HS-5 (cell line): ENCODE measurements around the gene KERA.

Source experiments
- DNase-seq: peaks from one replicate; pipeline ENCODE4 v3.0.0-alpha.2; 2012; ENCODE audit warnings: low read depth

The KERA gene

GRCh38 chr12:91073426-91073825, 15.6 kb upstream of the KERA start:
- DNase-seq: no peak

GRCh38 chr12:91072931-91073330, 15.1 kb upstream of the KERA start:
- no peak for DNase-seq

GRCh38 chr12:91070936-91071335, 13.1 kb upstream of the KERA start:
- DNase-seq: no peak

DNA sequence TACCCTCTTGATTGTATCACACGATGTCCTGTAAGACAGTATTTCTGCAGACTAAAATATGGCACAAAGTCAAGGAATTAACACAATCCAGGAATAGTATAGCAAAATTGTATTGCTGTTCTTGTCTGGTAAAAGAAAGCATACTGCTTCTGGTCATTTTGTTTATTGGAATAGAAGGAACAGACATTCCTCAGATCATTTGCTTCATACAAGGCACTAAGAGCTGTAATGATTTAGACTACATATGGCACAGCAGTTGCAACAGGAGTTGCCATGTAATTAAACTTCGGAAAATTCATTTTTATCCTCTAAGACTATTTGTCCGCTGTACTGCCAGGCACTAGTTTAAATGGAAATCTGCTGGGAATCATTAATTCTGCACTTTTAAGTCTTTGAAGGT, 7.6 kb upstream of the KERA start:
- DNase-seq: no peak

- DNase-seq: no peak
Observed at GRCh38 chr12:91064640-91065039, 6.8 kb upstream of the KERA start.

GRCh38 chr12:91061091-91061490, 3.3 kb upstream of the KERA start:
- DNase-seq: no peak

GRCh38 chr12:91059211-91059610, 1.4 kb upstream of the KERA start:
- no peak for DNase-seq

DNA sequence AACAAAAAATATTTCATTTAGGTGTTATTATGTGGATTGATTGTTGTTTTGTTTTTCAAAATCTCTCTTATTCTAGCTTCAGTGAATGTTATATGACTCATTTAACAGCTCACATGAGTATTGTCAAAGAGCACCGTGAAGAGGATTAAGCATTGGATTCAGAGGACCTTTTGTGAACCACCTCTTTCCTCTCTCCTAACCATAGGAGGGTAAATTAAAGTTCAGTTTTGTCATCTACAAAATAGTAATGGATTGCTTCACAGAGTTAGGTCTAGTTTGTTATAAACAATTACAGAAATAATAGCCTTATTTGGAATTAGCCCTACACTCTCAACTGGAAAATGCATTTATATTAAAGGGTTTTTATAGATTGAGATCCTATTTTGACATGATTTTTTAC, 962 bp upstream of the KERA start:
- no peak for DNase-seq

DNA sequence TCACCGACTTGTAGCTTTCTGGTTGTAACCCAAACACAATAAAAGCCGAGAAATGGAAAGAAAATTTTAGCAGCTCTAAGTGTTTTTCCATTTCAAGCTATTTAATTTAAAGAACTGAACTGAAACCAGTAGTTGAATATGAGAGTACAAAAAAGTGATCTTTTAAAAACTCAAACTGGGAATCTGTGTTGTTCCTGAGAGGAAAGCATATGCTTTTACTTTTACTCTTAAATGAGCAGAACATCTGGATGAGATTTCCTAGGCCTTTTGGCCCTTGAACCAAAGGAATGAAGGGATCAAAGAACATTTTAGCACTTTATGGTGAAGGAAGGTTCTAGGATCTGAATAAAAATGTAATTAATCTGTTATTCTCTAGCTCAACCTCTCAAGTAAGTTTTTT, 1.3 kb downstream of the KERA start:
- no peak for DNase-seq

DNA sequence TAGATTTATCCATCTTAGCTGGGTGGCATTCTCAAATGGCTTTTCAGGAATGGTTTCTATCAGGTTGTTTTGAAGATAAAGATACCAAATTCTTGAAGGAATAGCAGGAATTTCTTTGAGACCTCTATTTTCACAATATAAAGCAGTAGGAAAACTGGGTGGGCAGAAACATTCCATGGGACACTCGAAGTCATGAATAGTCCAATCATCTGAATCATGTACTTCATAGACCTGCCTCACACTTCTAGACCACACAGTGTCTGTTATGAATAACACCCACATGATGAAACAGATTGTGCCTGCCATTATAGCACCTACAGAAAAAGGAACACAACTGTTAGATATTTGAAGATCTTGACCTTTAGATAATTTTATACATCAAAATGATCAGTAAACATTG, 1.8 kb downstream of the KERA start:
- DNase-seq: no peak

- peak; percentile 13 for DNase-seq
Observed at GRCh38 chr12:91053951-91054715, 3.7 kb downstream of the KERA start.

GRCh38 chr12:91052026-91052425, 5.8 kb downstream of the KERA start:
- no peak for DNase-seq

DNA sequence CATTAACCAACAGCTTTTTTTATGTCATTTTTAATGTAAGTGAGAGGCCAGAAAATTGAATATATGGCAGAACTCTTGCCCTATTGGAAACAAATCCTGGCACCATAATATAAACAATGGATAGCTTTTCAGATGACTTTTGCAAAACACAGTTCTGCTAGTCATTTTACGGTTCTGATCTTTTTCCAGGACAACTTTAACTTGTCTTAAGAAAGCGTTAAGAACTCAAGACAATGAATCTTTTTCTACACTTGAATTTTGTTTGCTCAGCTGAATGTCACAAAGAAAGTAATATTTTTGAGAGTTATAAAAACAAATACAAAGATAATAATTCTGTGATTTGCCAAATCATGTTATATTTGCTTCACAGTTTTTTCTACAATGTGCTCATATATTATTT, 13.2 kb downstream of the KERA start:
- no peak for DNase-seq

GRCh38 chr12:91043408-91043807, 14.4 kb downstream of the KERA start:
- DNase-seq: no peak

- no peak for DNase-seq
Observed at GRCh38 chr12:91040096-91040755, 17.6 kb downstream of the KERA start.

GRCh38 chr12:91037276-91037675, 20.5 kb downstream of the KERA start:
- DNase-seq: no peak

DNA sequence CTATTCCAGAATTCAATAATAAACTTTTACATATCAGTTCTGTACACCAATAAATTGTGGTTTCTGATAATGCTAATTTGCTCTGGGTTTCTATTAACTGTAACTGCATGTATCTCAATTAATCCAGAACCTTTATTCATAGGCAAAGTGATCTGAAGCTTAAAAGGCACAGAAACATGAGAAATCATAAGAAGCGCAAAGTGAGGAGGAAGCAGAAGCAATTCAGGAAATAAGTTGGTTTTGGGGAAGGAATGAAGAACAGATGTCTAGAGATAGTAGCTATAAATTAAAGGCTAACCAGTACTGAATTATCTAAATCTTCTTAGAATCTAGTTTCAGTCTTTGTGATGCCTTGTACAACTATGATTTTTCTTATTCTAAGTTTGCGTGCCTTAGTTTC, 24.6 kb downstream of the KERA start:
- no peak for DNase-seq

- peak; percentile 58 for DNase-seq
Observed at GRCh38 chr12:91023326-91024004, 34.4 kb downstream of the KERA start.

DNA sequence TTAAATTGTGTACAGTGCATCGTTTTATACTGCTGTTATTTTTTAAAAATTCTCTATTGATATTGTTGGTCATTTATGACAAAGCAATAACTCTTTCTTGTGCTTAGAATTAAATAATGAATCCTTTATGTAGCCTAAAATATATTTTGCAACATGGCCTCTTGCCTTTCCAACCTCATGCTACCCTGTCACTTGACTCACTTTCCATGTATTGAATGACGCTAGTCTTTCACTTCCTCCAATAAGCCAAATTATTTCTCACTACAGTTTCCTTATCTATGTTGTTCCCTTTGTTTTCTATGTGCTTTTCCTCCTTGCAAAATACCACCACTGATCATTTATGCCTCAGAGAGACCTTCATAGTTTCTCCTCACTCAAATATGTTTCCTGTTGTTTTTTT, 36.7 kb downstream of the KERA start:
- no peak for DNase-seq

GRCh38 chr12:91019455-91019854, 38.4 kb downstream of the KERA start:
- DNase-seq: no peak

DNA sequence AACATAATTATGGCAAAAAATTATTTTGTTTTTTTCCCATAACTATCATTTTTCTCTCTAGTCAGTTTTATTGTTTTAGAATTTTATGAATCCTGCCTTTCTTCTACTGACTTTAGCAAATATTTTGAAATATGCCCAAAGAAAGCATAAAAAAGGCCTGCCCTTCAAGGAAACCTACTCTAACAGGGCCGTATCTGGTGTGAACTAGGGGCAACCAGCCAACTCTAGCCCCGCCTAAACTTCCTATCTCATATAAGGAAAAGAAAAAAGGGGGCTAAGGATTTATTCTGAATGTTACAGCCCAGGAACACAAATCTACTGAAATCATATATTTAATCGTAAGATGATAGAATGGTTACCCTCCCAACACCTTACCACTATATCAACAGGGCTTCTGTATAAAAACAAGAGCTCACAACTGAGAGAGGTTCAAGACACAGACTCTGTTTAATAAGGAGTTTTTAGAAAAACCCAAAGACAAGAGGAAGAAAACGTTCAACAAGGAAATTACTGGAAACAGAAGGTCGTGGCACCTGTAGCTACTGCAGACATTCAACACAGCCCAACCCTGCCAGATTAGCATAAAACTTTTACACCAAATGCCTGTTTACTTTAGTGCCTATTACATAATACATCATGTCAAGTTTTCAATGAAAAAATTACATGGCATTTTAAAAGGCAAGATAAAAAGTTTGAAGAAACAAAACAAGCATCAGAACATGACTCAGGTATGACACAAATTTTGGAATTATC, 40.1 kb downstream of the KERA start:
- no peak for DNase-seq

- no peak for DNase-seq
Observed at GRCh38 chr12:91017043-91017442, 40.8 kb downstream of the KERA start.
